HTERT RPE-1 (cell line): ENCODE measurements around the gene UTP25.

Experiments
- in situ Hi-C: fragments of 300-500 bp; cut with MboI; formaldehyde crosslinking; loops from 4 replicates; pipeline ENCODE4 v1.14.3; 2020; ENCODE audit warnings: low sequenced_read_pairs

UTP25 gene

GRCh38 chr1:209837671-209838070 lies 9.9 kb downstream of the UTP25 start:
- in situ Hi-C loops, result no loop called here

DNA sequence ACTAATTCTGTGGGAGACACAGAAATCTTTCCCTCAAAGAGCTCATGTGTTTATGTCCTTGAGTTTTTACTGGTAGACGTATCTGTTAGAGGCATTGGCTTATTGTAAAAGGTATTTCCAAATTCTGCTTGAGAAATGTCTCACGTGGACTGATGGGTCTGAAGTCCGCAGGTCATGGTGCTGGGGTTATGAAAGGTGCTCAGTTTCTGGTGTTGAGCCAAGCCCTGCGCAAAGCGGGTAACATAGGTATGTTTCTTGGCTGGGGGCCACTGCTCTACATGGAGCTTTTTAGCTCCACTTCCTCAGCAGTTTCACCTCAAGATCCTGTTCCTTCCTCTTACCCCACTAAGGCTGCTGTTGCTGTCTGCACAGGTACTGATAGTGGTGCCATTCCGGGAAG lies 10.8 kb downstream of the UTP25 start:
- in situ Hi-C loops, result no loop called here

DNA sequence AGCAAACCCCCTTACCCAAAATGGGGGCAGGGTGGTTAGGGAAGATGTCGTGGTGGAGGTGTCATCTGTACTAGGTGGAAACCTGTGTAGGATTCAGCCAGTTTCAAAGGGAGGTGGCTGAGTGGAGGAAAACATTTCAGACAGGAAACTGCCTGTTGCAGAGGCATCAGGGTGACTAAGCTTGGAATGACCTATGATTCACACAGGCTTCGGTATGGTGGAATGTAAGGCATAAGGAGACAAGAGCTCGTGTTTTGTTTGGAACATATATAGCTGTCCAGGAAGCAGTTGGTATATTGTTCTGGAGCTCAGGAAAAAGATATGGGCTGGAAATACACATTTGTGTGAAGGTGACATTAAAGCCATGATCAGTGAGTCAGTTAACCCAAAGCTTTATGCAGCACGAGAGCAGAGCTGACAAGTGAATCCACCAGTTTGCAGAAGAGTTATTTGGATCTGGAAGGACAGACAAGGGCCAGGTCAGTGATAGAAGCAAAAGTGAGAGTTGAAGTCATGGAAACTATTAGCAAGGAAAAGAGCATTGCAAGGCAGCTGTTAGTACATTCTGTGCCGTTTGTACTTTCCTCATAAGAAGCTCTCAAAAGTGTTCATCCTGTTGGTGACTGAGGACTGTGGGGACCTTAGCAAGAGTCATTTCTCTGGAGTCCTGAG lies 12.2 kb downstream of the UTP25 start:
- in situ Hi-C loops, result no loop called here

DNA sequence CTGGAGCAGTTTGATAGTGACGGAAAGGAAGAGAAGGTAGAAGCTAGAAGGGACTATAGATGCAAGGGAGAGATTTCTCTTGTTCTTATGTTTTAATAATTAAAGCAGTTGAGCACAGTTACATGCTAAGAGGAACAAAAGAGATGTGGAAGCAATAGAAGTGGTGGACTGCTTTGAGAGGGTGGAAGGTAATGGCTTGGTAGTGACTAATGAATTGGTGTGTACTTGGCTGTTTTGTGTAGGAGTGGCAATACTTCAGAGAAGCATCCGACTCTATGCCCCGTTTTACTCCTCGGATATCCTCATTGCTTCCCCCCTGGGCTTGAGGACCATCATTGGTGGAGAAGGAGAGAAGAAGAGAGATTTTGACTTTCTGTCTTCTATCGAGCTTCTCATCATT lies 12.8 kb downstream of the UTP25 start:
- in situ Hi-C loops, result no loop called here

DNA sequence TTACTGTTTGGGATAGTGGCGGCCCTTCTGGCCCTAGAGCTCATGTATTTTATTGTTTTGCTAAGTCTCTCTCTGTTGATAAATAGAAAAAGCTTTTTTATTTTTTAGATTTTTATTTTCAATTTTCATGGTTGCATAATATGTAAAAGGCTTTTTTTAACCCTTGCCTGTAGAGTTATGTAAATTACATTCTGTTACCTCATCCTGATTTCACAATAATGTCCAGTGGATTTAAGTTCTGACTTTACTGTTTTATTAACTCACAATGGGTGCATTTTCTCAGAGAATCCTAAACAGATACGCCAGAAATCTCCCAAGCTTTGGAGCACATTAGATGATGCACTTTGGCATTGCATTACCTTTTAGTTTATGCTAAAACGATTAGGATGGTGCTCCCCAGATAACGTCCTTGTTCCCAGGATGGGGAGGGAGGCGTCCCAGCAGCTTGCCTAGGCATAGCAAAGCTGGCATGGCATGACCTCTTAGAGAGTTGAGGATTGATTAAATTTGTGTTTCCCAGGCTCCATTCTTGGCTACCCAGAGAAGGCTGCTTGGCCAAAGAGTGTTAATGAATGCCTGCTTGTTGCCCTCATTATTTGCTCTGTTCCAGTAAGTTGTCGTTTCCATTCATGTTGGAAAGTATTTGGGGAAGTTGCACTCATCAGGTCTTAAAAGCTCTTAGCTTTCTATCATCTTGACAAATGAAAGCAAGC lies 17.1 kb downstream of the UTP25 start:
- in situ Hi-C loops, result no loop called here

DNA sequence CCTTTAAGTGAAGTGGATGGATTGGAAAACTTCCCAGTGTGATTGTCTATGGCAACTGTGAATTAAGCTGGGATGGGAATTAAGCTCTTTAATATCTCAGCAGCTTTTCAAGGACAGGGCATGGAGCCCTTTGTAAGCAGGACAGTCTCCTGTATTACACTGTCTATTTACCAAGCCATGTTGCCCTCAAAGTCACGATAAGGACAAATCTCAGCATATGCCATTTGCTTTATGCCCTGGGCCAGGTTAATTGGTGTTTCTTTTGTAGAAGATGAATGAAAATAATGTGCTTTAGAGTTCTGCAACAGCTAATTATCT lies 17.6 kb downstream of the UTP25 start:
- in situ Hi-C loops, result no loop called here

DNA sequence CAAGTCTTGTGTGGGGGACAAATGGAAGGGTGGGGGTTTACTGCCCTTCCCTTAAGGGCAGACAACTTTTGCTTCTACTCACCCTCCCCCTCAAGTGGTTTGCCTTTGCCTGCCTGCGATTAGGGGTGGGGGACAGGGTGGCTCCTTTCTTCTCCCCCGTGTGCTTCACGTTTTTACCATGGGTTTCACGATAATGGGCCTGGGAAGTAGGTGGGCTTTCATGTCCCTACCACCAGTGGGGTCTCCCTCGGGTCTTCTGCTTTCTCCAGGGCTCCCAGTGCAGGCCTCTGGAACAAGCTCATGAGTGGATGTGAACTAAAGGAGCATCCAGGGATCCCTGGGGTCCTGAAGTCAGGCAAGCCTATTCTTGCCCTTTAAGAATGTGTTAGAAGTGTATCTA lies 21.6 kb downstream of the UTP25 start:
- in situ Hi-C loops, result no loop called here

- in situ Hi-C loops, result loop anchor here (25.0 kb wide), 1 partner anchor 137 kb away; no protein-coding TSS in a partner anchor
These were observed 22.7 kb downstream of the UTP25 start for GRCh38 chr1:209850342-209850979.

GRCh38 chr1:209853676-209854075 lies 25.9 kb downstream of the UTP25 start:
- in situ Hi-C loops, result loop anchor here (25.0 kb wide), 1 partner anchor 134 kb away; no protein-coding TSS in a partner anchor

DNA sequence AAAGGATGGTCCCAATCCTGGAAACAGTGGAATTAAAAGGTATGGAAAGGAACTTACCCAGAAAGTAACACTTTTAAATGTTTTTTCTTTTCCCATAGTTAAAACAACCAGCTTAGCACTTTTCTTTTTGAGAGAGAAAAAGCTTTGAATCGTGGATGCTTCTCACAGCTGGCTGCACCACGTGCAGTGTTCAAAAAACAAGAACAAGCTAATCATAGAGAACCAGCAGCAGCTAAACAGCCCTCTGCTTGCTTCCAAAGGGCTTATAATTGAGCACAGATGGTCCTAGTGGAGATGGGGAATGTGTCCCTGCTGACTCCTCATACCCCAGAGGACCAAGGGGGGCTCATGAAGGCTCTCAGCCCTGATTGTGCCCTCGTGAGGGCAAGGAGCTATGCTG lies 26.4 kb downstream of the UTP25 start:
- in situ Hi-C loops, result loop anchor here (25.0 kb wide), 1 partner anchor 133 kb away; no protein-coding TSS in a partner anchor

DNA sequence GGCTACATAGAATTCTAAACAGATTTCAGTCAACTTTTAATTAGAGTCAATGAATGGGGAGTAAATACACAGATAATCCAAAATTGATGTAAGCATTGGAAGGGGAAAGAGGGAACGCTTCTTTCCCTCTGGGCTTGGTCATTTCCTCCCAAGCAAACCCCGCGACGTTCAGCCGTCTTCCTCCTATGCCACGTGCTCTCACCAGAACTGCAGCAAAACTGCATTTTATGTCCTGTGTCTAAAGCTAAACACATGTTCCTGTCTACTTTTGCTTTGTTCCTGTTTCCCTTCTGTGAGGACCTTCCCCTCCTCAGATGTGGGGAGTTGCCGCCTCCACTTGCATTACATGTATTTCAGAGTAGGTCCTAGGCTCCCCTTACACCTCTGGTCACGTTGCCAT lies 27.2 kb downstream of the UTP25 start:
- in situ Hi-C loops, result loop anchor here (25.0 kb wide), 1 partner anchor 132 kb away; no protein-coding TSS in a partner anchor

DNA sequence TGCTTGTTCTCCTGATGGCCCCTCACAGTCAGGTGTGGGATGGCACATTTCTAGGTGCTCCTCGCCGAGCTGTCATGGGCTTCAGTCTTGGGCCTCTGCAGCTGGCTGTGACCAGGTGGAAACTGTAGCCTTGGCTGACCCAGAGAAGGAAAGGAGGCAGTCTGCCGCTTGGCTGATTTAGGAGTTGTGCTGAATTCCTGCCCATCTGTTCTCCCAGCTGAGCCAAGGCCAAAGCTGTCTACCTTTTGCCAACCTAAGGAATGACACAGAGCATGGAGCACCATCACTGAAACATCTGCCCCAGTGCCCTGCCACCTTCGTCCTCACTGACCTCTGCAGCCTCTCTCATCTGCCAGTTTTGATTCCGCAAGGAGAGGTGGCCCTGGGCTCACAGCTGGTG lies 27.9 kb downstream of the UTP25 start:
- in situ Hi-C loops, result loop anchor here (25.0 kb wide), 1 partner anchor 132 kb away; no protein-coding TSS in a partner anchor

- in situ Hi-C loops, result loop anchor here (25.0 kb wide), 1 partner anchor 129 kb away; no protein-coding TSS in a partner anchor
These were observed 30.9 kb downstream of the UTP25 start for GRCh38 chr1:209858561-209859103.

- in situ Hi-C loops, result loop anchor here (25.0 kb wide), 1 partner anchor 127 kb away; no protein-coding TSS in a partner anchor
These were observed 32.6 kb downstream of the UTP25 start for GRCh38 chr1:209860293-209860881.

DNA sequence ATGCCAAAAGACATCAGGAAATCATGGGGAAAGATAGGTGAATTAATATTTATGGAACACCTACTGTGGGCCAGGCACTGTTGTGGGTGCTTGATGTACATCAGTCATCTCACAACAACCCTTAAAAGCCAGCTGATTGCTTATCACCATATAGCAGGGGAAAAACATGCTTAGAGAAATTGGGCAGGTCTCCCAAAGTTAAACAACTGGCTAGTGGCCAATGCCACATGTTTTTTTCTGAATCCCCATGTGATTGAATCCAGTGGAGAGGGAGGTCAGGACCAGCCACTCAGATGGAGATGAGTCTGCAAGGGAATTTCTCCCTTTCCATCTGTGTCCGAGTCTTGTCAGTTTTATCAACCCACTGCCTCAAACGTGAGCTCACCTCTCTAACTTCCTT lies 33.5 kb downstream of the UTP25 start:
- in situ Hi-C loops, result loop anchor here (25.0 kb wide), 1 partner anchor 126 kb away; no protein-coding TSS in a partner anchor

- in situ Hi-C loops, result loop anchor here (25.0 kb wide), 1 partner anchor 125 kb away; no protein-coding TSS in a partner anchor
These were observed 34.9 kb downstream of the UTP25 start for GRCh38 chr1:209862391-209863356.

DNA sequence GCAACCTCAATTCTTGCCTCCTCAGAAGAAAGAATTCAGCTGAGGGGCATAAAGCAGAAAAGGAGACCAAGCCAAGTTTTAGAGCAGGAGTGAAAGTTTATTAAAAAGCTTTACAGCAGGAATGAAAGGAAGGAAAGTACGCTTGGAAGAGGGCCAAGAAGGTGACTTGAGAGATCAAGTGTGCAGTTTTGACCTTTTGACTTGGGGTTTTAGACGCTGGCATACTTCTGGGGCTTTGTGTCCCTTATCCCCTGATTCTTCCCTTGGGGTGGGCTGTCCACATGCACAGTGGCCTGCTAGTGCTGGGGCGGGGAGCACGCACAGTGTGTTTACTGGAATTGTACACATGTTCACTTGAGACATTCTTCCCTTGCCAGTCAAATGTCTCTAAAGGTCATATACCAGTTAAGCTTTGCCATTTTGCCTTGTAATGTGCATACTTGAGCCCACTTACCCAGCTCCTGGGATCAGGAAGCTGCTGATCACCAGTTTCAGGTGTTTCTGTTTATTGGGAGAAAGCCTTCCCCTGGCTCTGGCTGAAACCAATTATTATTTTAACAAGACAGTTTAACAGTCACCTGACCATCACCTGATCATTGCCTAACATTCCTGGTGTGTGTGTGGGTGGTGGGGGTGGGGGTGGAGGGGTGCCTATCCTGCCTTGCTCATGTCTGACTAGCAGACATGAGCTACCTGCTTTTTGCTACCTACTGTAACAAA lies 36.2 kb downstream of the UTP25 start:
- in situ Hi-C loops, result loop anchor here (25.0 kb wide), 1 partner anchor 123 kb away; no protein-coding TSS in a partner anchor

GRCh38 chr1:209866201-209866600 lies 38.4 kb downstream of the UTP25 start:
- in situ Hi-C loops, result loop anchor here (25.0 kb wide), 1 partner anchor 121 kb away; no protein-coding TSS in a partner anchor
